Neural cell (in vitro differentiated cells): Measurements from ENCODE around the gene CCDC175.

Source experiments
- CTCF ChIP-seq: fragments of 450-650 bp; IDR thresholded peaks from 2 replicates; pipeline ENCODE4 v1.5.1; 2014; ENCODE audit warnings: antibody characterized with exemption, mild to moderate bottlenecking, moderate library complexity; ENCODE audit not compliant: poor library complexity, severe bottlenecking
- POLR2AphosphoS5 ChIP-seq: IDR thresholded peaks from 2 replicates; pipeline ENCODE4 v1.6.1; 2012
- RAD21 ChIP-seq: fragments of 450-650 bp; conservative IDR thresholded peaks from 2 replicates; pipeline ENCODE4 v1.6.1; 2014; ENCODE audit warnings: antibody characterized with exemption, mild to moderate bottlenecking, moderate library complexity

- TF ChIP-seq CTCF (no peak), RAD21 (no peak), POLR2AphosphoS5 (no peak)
Measured at GRCh38 chr14:59510001-59510400, 66.6 kb downstream of the CCDC175 start.
